ENCODE data around the gene HCN2.

GRCh38 chr19:582497-583197 lies 7.0 kb upstream of the HCN2 start:
- TF ChIP-seq CTCF (IDR thresholded peaks at IDR 0.05): no peak
- TF ChIP-seq CREM (CRISPR knock-in tag; IDR thresholded peaks at IDR 0.05): no peak
- TF ChIP-seq, protein P1, sequence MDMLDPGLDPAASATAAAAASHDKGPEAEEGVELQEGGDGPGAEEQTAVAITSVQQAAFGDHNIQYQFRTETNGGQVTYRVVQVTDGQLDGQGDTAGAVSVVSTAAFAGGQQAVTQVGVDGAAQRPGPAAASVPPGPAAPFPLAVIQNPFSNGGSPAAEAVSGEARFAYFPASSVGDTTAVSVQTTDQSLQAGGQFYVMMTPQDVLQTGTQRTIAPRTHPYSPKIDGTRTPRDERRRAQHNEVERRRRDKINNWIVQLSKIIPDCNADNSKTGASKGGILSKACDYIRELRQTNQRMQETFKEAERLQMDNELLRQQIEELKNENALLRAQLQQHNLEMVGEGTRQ (CRISPR knock-in tag; IDR thresholded peaks at IDR 0.05): no peak
- TF ChIP-seq, protein P2, sequence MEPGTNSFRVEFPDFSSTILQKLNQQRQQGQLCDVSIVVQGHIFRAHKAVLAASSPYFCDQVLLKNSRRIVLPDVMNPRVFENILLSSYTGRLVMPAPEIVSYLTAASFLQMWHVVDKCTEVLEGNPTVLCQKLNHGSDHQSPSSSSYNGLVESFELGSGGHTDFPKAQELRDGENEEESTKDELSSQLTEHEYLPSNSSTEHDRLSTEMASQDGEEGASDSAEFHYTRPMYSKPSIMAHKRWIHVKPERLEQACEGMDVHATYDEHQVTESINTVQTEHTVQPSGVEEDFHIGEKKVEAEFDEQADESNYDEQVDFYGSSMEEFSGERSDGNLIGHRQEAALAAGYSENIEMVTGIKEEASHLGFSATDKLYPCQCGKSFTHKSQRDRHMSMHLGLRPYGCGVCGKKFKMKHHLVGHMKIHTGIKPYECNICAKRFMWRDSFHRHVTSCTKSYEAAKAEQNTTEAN (CRISPR knock-in tag; IDR thresholded peaks at IDR 0.05): no peak
- no peak for TF ChIP-seq MAX (CRISPR knock-in tag; IDR thresholded peaks at IDR 0.05)
- no peak for TF ChIP-seq SP1 (CRISPR knock-in tag; conservative IDR thresholded peaks at IDR 0.05)

Measured in WTC11 (cell line).